PFSK-1 (cell line): Measurements from ENCODE around the gene SETBP1.

Experiments
- FOXP2 ChIP-seq: optimal IDR thresholded peaks from 2 replicates; pipeline ENCODE3; 2011; ENCODE audit warnings: borderline replicate concordance, control low read depth, inconsistent platforms; ENCODE audit not compliant: insufficient read depth; ENCODE audit errors: extremely low read length, extremely low read depth
- POLR2AphosphoS5 ChIP-seq: IDR thresholded peaks from 2 replicates; pipeline ENCODE4 v1.6.1; 2012; ENCODE audit warnings: low read depth, mild to moderate bottlenecking, control low read depth, low read length, moderate library complexity
- REST ChIP-seq, 2 experiments: IDR thresholded peaks; 2 replicates each; pipeline versions ENCODE4 v1.6.1 to v1.8.0; 2011 to 2012; ENCODE audit warnings: low read depth in 2 of 2, low read length in 2 of 2, control low read depth in 1 of 2, inconsistent platforms in 1 of 2, mild to moderate bottlenecking in 1 of 2, moderate library complexity in 1 of 2; ENCODE audit not compliant: insufficient read depth in 1 of 2
- SIN3A ChIP-seq: IDR thresholded peaks from 2 replicates; pipeline ENCODE4 v1.6.1; 2012; ENCODE audit warnings: mild to moderate bottlenecking, low read length, moderate library complexity, borderline replicate concordance; ENCODE audit not compliant: insufficient read depth
- TAF1 ChIP-seq: IDR thresholded peaks from 2 replicates; pipeline ENCODE4 v1.6.1; 2012; ENCODE audit warnings: low read length, control low read depth, borderline replicate concordance; ENCODE audit not compliant: insufficient read depth

Gene SETBP1

DNA sequence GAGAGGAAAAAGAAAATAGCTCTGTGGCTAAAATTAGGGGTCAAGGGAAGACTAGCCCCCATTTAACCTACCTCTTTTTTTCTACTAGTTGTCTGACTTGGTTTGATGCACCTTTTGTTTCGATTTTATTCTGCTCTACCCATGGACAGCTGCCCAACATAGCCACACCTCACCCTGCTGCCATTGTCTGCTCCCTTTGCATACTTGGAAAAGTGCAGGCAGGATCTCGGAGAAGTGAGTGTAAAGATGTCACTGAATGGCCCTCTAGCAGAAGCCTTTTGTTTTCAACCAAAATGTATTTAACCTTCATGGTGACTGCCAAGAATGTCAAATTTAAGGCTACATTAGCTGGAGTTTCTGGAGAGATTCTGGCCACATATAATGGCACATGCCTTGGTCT lies 62.9 kb downstream of the SETBP1 start:
- TF ChIP-seq REST (IDR thresholded peaks at IDR 0.05; ENCODE audit: insufficient read depth in 1 of 2, low read depth in 2 of 2, low read length in 2 of 2): no peak
- no peak for TF ChIP-seq TAF1
- TF ChIP-seq FOXP2: no peak
- TF ChIP-seq SIN3A: no peak
- TF ChIP-seq POLR2AphosphoS5: no peak

- no peak for TF ChIP-seq SIN3A
- no peak for TF ChIP-seq TAF1
- TF ChIP-seq FOXP2: no peak
- TF ChIP-seq POLR2AphosphoS5: no peak
- no peak for TF ChIP-seq REST (IDR thresholded peaks at IDR 0.05; ENCODE audit: insufficient read depth in 1 of 2, low read depth in 2 of 2, low read length in 2 of 2)
Observed at GRCh38 chr18:44744161-44745121, 63.8 kb downstream of the SETBP1 start.

- no peak for TF ChIP-seq REST (IDR thresholded peaks at IDR 0.05; ENCODE audit: insufficient read depth in 1 of 2, low read depth in 2 of 2, low read length in 2 of 2)
- TF ChIP-seq FOXP2: no peak
- no peak for TF ChIP-seq POLR2AphosphoS5
- no peak for TF ChIP-seq TAF1
- TF ChIP-seq SIN3A: no peak
Observed at GRCh38 chr18:44747157-44747556, 66.5 kb downstream of the SETBP1 start.

DNA sequence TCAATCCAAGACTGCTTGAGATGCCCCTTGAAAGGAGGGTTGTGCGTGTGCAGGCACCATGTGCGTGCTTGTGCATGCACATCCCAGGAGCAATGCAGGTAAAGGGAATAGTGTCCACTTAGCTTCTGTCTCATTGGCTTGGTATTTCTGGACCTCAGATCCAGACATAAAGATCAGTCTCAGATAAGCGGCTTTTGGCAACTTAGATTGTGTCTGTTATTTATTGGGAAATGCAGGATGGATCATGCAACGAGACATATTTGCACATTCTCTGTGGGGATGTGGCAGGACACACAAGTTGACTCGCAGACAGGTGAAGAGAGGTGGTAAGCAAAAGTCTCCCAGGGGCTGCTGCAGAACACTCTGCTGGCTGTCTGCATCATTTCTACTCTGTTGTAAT lies 67.9 kb downstream of the SETBP1 start:
- no peak for TF ChIP-seq REST (IDR thresholded peaks at IDR 0.05; ENCODE audit: insufficient read depth in 1 of 2, low read depth in 2 of 2, low read length in 2 of 2)
- TF ChIP-seq SIN3A: no peak
- no peak for TF ChIP-seq POLR2AphosphoS5
- TF ChIP-seq FOXP2: no peak
- no peak for TF ChIP-seq TAF1
